WTC11 (cell line): ENCODE results near the gene HOXD10. TPM values are rescaled to one million over a fixed set of nuclear protein-coding genes. Genes with fewer than 3 reads are reported as not detected.

Experiments
- ATAC-seq: fragments of 200-7000 bp; cut with Tn5 transposase; 2 replicates; pipeline ENCODE4 v1.10.0; 2021; ENCODE audit warnings: mild to moderate bottlenecking, moderate library complexity
- CTCF ChIA-PET: fragments of 300-600 bp; sonication (Branson Sonifier 250); formaldehyde crosslinking; loops from one replicate; lab custom pipeline; 2021; ENCODE audit warnings: antibody characterized with exemption; lab: Charles Lee
- POLR2A ChIA-PET: fragments of 350-600 bp; sonication (Branson Sonifier 250); formaldehyde crosslinking; loops from one replicate; lab custom pipeline; 2021; ENCODE audit warnings: antibody characterized with exemption; lab: Charles Lee
- DNase-seq: peaks from one replicate; pipeline ENCODE4 v3.0.0; 2021; ENCODE audit warnings: low spot score
- H3K27ac Mint-ChIP-seq: 2 replicates; pipeline ENCODE4 v1.8.0; 2021; ENCODE audit warnings: mixed read lengths
- H3K27me3 Mint-ChIP-seq: 2 replicates; pipeline ENCODE4 v1.8.0; 2021; ENCODE audit warnings: low read depth, mild to moderate bottlenecking, moderate library complexity, mixed read lengths
- H3K36me3 Mint-ChIP-seq: 2 replicates; pipeline ENCODE4 v1.8.0; 2021; ENCODE audit warnings: mixed read lengths
- H3K4me1 Mint-ChIP-seq: 2 replicates; pipeline ENCODE4 v1.8.0; 2022; ENCODE audit warnings: mixed read lengths
- H3K4me3 Mint-ChIP-seq: 2 replicates; pipeline ENCODE4 v1.8.0; 2021; ENCODE audit warnings: mild to moderate bottlenecking, moderate library complexity, mixed read lengths
- H3K9me3 Mint-ChIP-seq: 2 replicates; pipeline ENCODE4 v1.8.0; 2021; ENCODE audit warnings: mixed read lengths
- CBFB ChIP-seq: sonication (generic); formaldehyde crosslinking; IDR thresholded peaks from 2 replicates; pipeline ENCODE4 v1.8.1; 2022; ENCODE audit warnings: mild to moderate bottlenecking, low read depth, missing genetic modification reagents
- EMX1 ChIP-seq: fragments of 250-450 bp; sonication (Bioruptor Pico); IDR thresholded peaks from 2 replicates; pipeline ENCODE4 v1.8.0; 2021; ENCODE audit warnings: mild to moderate bottlenecking
- ESRRA ChIP-seq: sonication (generic); formaldehyde crosslinking; IDR thresholded peaks from 2 replicates; pipeline ENCODE4 v1.8.1; 2022; ENCODE audit warnings: mild to moderate bottlenecking, missing genetic modification reagents, borderline replicate concordance
- FOXP1 ChIP-seq: sonication (generic); formaldehyde crosslinking; IDR thresholded peaks from 2 replicates; pipeline ENCODE4 v1.8.0; 2022; ENCODE audit warnings: missing genetic modification reagents, mild to moderate bottlenecking, moderate library complexity, borderline replicate concordance
- FOXP4 ChIP-seq: sonication (generic); formaldehyde crosslinking; IDR thresholded peaks from 2 replicates; pipeline ENCODE4 v1.8.0; 2022; ENCODE audit warnings: mild to moderate bottlenecking, missing genetic modification reagents
- JAZF1 ChIP-seq: fragments of 250-450 bp; sonication (Bioruptor Pico); IDR thresholded peaks from 2 replicates; pipeline ENCODE4 v1.9.0; 2021; ENCODE audit warnings: moderate library complexity, mild to moderate bottlenecking, inconsistent platforms
- MAX ChIP-seq: sonication (generic); formaldehyde crosslinking; IDR thresholded peaks from 2 replicates; pipeline ENCODE4 v1.8.0; 2022; ENCODE audit warnings: mild to moderate bottlenecking, missing genetic modification reagents
- RELA ChIP-seq: sonication (generic); formaldehyde crosslinking; IDR thresholded peaks from 2 replicates; pipeline ENCODE4 v1.8.1; 2022; ENCODE audit warnings: missing genetic modification reagents, mild to moderate bottlenecking, borderline replicate concordance
- SMAD4 ChIP-seq: sonication (generic); formaldehyde crosslinking; IDR thresholded peaks from 2 replicates; pipeline ENCODE4 v1.8.0; 2022; ENCODE audit warnings: mild to moderate bottlenecking, missing genetic modification reagents
- TCF7 ChIP-seq: sonication (generic); formaldehyde crosslinking; IDR thresholded peaks from 2 replicates; pipeline ENCODE4 v1.8.0; 2022; ENCODE audit warnings: mild to moderate bottlenecking, low read depth, missing genetic modification reagents, moderate library complexity
- total RNA-seq: library from RNA; stranded (reverse); gene quantifications from 3 replicates; pipeline ENCODE4 v1.2.3, GENCODE V29; 2021
- TF ChIP-seq, protein P1 (sequence below): sonication (generic); formaldehyde crosslinking; IDR thresholded peaks from 2 replicates; pipeline ENCODE4 v1.8.1; 2023; ENCODE audit warnings: mild to moderate bottlenecking, missing genetic modification reagents
- TF ChIP-seq, protein P2 (sequence below): sonication (generic); formaldehyde crosslinking; IDR thresholded peaks from 2 replicates; pipeline ENCODE4 v1.8.0; 2022; ENCODE audit warnings: missing genetic modification reagents
- TF ChIP-seq, protein P3 (sequence below): fragments of 250-450 bp; sonication (Bioruptor Pico); IDR thresholded peaks from 2 replicates; pipeline ENCODE4 v1.8.0; 2021; ENCODE audit warnings: mild to moderate bottlenecking
- TF ChIP-seq, protein P4 (sequence below): sonication (generic); formaldehyde crosslinking; IDR thresholded peaks from 2 replicates; pipeline ENCODE4 v1.8.0; 2022; ENCODE audit warnings: mild to moderate bottlenecking, missing genetic modification reagents

Gene HOXD10
- total RNA-seq, 1 experiment from 2014 or later = not detected

- CTCF ChIA-PET = interaction anchor here (0.6 to 4.6 kb wide), 14 partner anchors 9 to 1384 kb away, joined by 3 to 56 read pairs (median 4); partner anchors contain the start of gene HOXD13
- Mint-ChIP-seq H3K9me3 (no peaks in the 10 kb centered on the region), H3K36me3 (peaks cover 3% of the 10 kb centered on the region; the same call in 1 of the 2 replicates), H3K27me3 (peaks cover 98% of the 10 kb centered on the region), H3K4me1 (peaks cover 47% of the 10 kb centered on the region), H3K27ac (no peak overlapping the region), H3K4me3 (peak overlapping the region; percentile 63)
- peak; percentile 4 for ATAC-seq
- POLR2A ChIA-PET = no interaction called here
- TF ChIP-seq RELA = peak; percentile 75; the same call in 1 of the 2 replicates
- TF ChIP-seq MAX (CRISPR knock-in tag) = peak; percentile 80; the same call in 1 of the 2 replicates
- TF ChIP-seq, protein P1, sequence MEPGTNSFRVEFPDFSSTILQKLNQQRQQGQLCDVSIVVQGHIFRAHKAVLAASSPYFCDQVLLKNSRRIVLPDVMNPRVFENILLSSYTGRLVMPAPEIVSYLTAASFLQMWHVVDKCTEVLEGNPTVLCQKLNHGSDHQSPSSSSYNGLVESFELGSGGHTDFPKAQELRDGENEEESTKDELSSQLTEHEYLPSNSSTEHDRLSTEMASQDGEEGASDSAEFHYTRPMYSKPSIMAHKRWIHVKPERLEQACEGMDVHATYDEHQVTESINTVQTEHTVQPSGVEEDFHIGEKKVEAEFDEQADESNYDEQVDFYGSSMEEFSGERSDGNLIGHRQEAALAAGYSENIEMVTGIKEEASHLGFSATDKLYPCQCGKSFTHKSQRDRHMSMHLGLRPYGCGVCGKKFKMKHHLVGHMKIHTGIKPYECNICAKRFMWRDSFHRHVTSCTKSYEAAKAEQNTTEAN (CRISPR knock-in tag) = 0 out of 2 replicates have a peak, but pooled peaks have one; percentile 54
- TF ChIP-seq, protein P2, sequence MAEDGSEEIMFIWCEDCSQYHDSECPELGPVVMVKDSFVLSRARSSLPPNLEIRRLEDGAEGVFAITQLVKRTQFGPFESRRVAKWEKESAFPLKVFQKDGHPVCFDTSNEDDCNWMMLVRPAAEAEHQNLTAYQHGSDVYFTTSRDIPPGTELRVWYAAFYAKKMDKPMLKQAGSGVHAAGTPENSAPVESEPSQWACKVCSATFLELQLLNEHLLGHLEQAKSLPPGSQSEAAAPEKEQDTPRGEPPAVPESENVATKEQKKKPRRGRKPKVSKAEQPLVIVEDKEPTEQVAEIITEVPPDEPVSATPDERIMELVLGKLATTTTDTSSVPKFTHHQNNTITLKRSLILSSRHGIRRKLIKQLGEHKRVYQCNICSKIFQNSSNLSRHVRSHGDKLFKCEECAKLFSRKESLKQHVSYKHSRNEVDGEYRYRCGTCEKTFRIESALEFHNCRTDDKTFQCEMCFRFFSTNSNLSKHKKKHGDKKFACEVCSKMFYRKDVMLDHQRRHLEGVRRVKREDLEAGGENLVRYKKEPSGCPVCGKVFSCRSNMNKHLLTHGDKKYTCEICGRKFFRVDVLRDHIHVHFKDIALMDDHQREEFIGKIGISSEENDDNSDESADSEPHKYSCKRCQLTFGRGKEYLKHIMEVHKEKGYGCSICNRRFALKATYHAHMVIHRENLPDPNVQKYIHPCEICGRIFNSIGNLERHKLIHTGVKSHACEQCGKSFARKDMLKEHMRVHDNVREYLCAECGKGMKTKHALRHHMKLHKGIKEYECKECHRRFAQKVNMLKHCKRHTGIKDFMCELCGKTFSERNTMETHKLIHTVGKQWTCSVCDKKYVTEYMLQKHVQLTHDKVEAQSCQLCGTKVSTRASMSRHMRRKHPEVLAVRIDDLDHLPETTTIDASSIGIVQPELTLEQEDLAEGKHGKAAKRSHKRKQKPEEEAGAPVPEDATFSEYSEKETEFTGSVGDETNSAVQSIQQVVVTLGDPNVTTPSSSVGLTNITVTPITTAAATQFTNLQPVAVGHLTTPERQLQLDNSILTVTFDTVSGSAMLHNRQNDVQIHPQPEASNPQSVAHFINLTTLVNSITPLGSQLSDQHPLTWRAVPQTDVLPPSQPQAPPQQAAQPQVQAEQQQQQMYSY (CRISPR knock-in tag) = no peak
- no peak for TF ChIP-seq SMAD4
- TF ChIP-seq, protein P3, sequence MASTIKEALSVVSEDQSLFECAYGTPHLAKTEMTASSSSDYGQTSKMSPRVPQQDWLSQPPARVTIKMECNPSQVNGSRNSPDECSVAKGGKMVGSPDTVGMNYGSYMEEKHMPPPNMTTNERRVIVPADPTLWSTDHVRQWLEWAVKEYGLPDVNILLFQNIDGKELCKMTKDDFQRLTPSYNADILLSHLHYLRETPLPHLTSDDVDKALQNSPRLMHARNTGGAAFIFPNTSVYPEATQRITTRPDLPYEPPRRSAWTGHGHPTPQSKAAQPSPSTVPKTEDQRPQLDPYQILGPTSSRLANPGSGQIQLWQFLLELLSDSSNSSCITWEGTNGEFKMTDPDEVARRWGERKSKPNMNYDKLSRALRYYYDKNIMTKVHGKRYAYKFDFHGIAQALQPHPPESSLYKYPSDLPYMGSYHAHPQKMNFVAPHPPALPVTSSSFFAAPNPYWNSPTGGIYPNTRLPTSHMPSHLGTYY (CRISPR knock-in tag) = no peak
- TF ChIP-seq, protein P4, sequence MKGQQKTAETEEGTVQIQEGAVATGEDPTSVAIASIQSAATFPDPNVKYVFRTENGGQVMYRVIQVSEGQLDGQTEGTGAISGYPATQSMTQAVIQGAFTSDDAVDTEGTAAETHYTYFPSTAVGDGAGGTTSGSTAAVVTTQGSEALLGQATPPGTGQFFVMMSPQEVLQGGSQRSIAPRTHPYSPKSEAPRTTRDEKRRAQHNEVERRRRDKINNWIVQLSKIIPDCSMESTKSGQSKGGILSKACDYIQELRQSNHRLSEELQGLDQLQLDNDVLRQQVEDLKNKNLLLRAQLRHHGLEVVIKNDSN (CRISPR knock-in tag) = peak; percentile 5; the same call in 1 of the 2 replicates
- TF ChIP-seq EMX1 (CRISPR knock-in tag) = no peak
- TF ChIP-seq JAZF1 = no peak
- no peak for TF ChIP-seq CBFB (CRISPR knock-in tag)
- peak; percentile 75 for TF ChIP-seq FOXP1
- 0 out of 2 replicates have a peak, but pooled peaks have one; percentile 55 for TF ChIP-seq FOXP4 (CRISPR knock-in tag)
- TF ChIP-seq ESRRA (CRISPR knock-in tag) = 0 out of 2 replicates have a peak, but pooled peaks have one; percentile 35
- TF ChIP-seq TCF7 (CRISPR knock-in tag) = 0 out of 2 replicates have a peak, but pooled peaks have one; percentile 49
- DNase-seq = peak; percentile 59
These were observed 35.8 kb upstream of the HOXD10 start for GRCh38 chr2:176080540-176081375.
